Right atrium auricular region (tissue), 2 donors: ENCODE measurements around the gene ACTR5. TPM values are rescaled to one million over a fixed set of nuclear protein-coding genes. Genes with fewer than 3 reads are reported as not detected.
"Not testable (repeated sequence)": the region's sequence is repeated elsewhere in the genome, so short reads cannot be mapped to it uniquely, and the experiment has no call there.

Experiments used
- DNase-seq: peaks from one replicate; pipeline ENCODE4 v3.0.0-alpha.2; 2019; ENCODE audit warnings: low spot score
- H3K27ac ChIP-seq, 2 donors: fragments of 200-600 bp; sonication (generic); 1 replicate in 1 of 2; 2 replicates in 1 of 2; pipeline ENCODE4 v1.5.1; 2016 to 2019
- H3K27me3 ChIP-seq, 2 donors: fragments of 200-600 bp; sonication (generic); one replicate each; pipeline versions ENCODE4 v1.5.1 to v1.6.0; 2017 to 2019
- H3K36me3 ChIP-seq: fragments of 200-600 bp; sonication (generic); one replicate; pipeline ENCODE4 v1.5.1; 2016
- H3K4me1 ChIP-seq, 2 donors: fragments of 200-600 bp; sonication (generic); one replicate each; pipeline versions ENCODE4 v1.5.1 to v1.6.0; 2017 to 2019
- H3K4me3 ChIP-seq, 2 donors: fragments of 200-600 bp; sonication (generic); 1 replicate in 1 of 2; 2 replicates in 1 of 2; pipeline ENCODE4 v1.5.1; 2017 to 2019; ENCODE audit warnings: mild to moderate bottlenecking in 1 of 2, moderate library complexity in 1 of 2
- H3K9me3 ChIP-seq, 2 donors: fragments of 200-600 bp; sonication (generic); one replicate each; pipeline ENCODE4 v1.5.1; 2019
- CTCF ChIP-seq, 2 donors: fragments of 200-600 bp; sonication (generic); IDR thresholded peaks; one replicate each; pipeline ENCODE4 v1.5.1; 2019; ENCODE audit warnings: antibody characterized with exemption in 2 of 2
- total RNA-seq, 2 donors: library from RNA; depleted of rRNA; stranded (reverse); fragments of >200 nt; gene quantifications; one replicate each; pipeline ENCODE4 v1.1.0, GENCODE V29; 2016

Gene ACTR5
- total RNA-seq, 2 donors from 2014 or later, result 2.8 to 5.6 TPM

GRCh38 chr20:38791940-38792339 is 43.7 kb downstream of the ACTR5 start:
- no peak overlapping the region for H3K4me3 ChIP-seq
- no peaks in the 10 kb centered on the region for H3K4me1 ChIP-seq
- DNase-seq, result no peak
- H3K27me3 ChIP-seq, result no peaks in the 10 kb centered on the region
- no peaks in the 10 kb centered on the region for H3K36me3 ChIP-seq
- no peaks in the 10 kb centered on the region for H3K9me3 ChIP-seq
- H3K27ac ChIP-seq, result no peak overlapping the region
- no peak for TF ChIP-seq CTCF (IDR thresholded peaks at IDR 0.05)

- not testable (repeated sequence) for H3K36me3 ChIP-seq, H3K27ac ChIP-seq, H3K27me3 ChIP-seq, H3K4me3 ChIP-seq, DNase-seq, H3K4me1 ChIP-seq, H3K9me3 ChIP-seq
These were observed 45.8 kb downstream of the ACTR5 start for GRCh38 chr20:38794057-38794456.

DNA sequence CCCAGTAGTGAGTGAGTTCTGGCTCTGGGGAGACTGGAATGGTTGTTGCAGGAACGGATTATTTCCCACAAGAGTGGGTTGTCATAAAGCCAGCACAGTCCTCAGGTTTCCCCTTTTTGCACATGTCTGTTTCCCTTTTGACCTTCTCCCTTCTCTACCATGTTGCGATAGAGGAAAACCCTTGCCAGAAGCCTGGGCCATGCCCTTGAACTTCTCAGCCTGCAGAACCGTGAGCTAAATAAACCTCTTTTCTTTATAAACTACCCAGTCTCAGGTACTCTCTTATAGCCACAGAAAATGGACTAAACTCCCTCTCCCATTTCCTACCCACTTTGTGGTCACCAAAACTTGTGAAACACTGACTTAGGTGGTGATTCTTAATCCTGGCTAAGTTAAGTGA is 50.0 kb downstream of the ACTR5 start:
- H3K9me3 ChIP-seq, result no peaks in the 10 kb centered on the region
- no peaks in the 10 kb centered on the region for H3K27me3 ChIP-seq
- TF ChIP-seq CTCF (IDR thresholded peaks at IDR 0.05), result no peak
- DNase-seq, result no peak
- no peaks in the 10 kb centered on the region for H3K36me3 ChIP-seq
- no peak overlapping the region for H3K4me3 ChIP-seq
- no peak overlapping the region for H3K27ac ChIP-seq
- no peaks in the 10 kb centered on the region for H3K4me1 ChIP-seq

DNA sequence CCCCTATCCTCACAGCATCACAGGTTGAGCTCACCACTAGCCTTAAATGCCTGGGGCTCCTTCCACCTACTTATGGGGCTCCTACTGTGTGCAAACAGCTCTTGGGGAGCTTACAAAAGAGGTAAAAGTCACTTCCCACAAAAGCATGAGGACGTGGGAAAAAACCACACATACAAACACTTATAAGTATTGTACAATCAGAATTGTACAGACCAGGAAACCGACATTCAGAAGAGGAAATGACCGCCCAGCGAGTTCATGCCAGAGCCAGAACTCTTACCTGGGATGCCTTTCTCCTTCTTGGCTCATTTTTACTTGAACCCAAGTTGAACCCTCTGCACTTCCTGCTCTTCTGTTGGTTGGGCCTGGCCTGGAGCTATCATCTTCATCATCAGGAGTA is 50.9 kb downstream of the ACTR5 start:
- H3K27me3 ChIP-seq, result no peaks in the 10 kb centered on the region
- no peak for TF ChIP-seq CTCF (IDR thresholded peaks at IDR 0.05)
- no peaks in the 10 kb centered on the region for H3K4me1 ChIP-seq
- H3K4me3 ChIP-seq, result no peak overlapping the region
- no peaks in the 10 kb centered on the region for H3K36me3 ChIP-seq
- DNase-seq, result no peak
- no peaks in the 10 kb centered on the region for H3K9me3 ChIP-seq
- H3K27ac ChIP-seq, result no peak overlapping the region

DNA sequence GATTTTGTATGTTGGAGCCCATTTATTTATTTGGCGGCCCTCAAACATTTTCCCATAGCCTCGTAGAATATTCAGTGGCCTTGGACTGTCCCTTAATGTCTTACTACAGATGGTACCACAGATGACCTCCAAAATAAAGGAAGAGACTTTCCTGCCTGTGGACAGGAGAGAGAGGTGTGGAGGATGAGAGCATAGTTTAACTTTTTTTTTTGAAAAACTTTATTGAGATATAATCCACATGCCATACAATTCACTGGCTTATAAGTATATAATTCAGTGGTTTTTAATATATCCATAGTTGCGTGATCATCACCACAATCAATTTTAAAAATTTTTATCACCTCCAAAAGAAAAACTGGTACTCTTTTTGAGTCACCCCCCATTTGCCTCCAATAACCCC is 52.6 kb downstream of the ACTR5 start:
- H3K36me3 ChIP-seq, result no peaks in the 10 kb centered on the region
- no peak for TF ChIP-seq CTCF (IDR thresholded peaks at IDR 0.05)
- DNase-seq, result no peak
- H3K27me3 ChIP-seq, result peaks cover 0 to under 1% of the 10 kb centered on the region in 2 donors
- H3K9me3 ChIP-seq, result no peaks in the 10 kb centered on the region
- no peak overlapping the region for H3K4me3 ChIP-seq
- H3K4me1 ChIP-seq, result peaks cover 0 to 10% of the 10 kb centered on the region in 2 donors
- no peak overlapping the region for H3K27ac ChIP-seq

DNA sequence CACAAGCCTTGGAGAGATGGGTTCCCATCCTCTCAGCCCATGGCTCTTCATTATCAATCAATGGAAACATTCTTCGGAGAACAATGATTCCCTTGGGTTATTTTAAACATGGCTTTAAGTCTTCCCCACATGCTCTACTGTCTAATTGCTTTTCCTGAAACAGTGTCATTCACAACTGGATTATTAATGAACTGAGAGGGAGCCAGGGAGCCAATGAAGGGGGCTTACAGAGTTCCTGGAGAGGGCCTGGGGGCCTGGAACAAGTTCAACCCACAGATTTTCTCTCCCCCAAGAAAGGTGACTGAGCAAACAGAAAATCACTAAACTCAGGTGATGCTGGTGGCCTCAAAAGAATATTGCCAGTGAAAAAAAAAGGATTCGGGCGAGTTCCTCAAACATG is 56.0 kb downstream of the ACTR5 start:
- no peak for TF ChIP-seq CTCF (IDR thresholded peaks at IDR 0.05)

More for the DNA sequence above, 56.0 kb downstream of the ACTR5 start:
- DNase-seq, result no peak
- H3K27me3 ChIP-seq, result peaks cover 5 to 8% of the 10 kb centered on the region in 2 donors
- peaks cover 0 to 28% of the 10 kb centered on the region in 2 donors for H3K4me1 ChIP-seq
- no peak overlapping the region for H3K4me3 ChIP-seq
- no peaks in the 10 kb centered on the region for H3K9me3 ChIP-seq
- peak overlapping the region in 1 of 2 donors; percentile 29 for H3K27ac ChIP-seq
- H3K36me3 ChIP-seq, result no peaks in the 10 kb centered on the region
